Middle frontal gyrus (tissue), 1 donor: ENCODE data around the gene SCAF4.
"Not testable (repeated sequence)": the region's sequence is repeated elsewhere in the genome, so short reads cannot be mapped to it uniquely, and the experiment has no call there.

Experiments used
- DNase-seq: peaks from one replicate; pipeline ENCODE4 v3.0.0-alpha.2; 2015; ENCODE audit warnings: low spot score; ENCODE audit errors: extremely low spot score

SCAF4 gene

DNA sequence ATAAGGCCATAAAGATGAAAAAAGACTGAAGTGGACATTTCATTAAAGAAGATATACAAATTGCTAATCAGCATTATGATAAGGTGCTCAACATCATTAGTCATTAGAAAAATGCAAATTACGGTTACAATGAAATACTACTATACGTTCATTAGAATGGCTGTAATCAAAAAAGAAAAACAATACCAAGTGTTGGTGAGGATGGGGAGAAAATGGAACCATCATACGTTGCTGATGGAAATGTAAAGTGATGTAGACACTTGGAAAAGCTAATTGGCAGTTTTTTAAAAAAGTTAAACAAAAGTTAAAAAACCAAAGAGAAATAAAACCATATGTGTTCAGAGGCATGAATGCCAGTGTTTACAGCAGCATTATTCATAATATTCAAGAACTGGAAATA is 81.0 kb downstream of the SCAF4 start:
- DNase-seq: no peak

- no peak for DNase-seq
These were observed 84.3 kb downstream of the SCAF4 start for GRCh38 chr21:31647650-31648049.

- DNase-seq: no peak
These were observed 87.3 kb downstream of the SCAF4 start for GRCh38 chr21:31644643-31645042.

DNA sequence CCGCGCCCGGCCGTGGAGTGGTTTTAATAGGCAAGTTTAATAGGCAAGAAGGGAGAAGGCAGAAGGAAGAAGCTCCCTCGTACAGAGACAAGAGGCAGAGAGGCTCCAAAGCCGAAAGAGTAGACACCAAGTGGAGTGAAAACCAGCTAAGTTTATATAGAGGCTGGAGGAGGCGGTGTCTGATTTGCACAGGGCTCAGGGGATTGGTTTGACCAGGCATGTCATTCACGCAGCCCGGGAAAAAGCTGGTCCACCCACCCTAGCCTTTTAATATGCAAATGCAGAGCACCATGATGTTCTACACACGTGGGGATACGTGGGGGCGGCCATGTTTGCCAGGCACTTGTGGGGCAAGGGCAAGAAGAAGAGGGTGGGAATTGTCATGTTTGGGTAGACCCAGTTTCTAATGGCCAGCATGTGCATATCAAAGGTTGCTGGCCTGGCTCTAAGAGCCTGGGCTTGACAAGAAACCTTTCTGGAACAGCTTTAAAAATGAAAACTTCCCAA is 90.4 kb downstream of the SCAF4 start:
- DNase-seq: no peak

DNA sequence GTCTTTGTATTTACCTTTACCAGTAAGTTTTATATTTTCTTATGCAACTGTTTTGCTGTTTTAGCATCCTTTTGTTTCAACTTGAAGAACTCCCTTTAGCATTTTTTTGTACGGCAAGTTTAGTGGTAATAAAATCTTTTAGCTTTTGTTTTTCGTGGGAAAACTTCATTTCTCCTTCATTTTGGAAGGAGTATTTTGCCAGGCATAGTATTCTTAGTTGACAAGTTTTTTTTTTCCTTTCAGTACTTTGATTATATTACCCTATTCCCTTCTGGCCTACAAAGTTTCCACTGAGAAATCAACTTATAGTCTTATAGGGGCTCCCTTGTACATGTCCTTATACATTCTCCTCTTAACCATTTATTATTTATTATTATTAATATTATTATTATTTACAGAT is 95.0 kb downstream of the SCAF4 start:
- DNase-seq: no peak

GRCh38 chr21:31634993-31635392 is 96.9 kb downstream of the SCAF4 start:
- DNase-seq: no peak

DNA sequence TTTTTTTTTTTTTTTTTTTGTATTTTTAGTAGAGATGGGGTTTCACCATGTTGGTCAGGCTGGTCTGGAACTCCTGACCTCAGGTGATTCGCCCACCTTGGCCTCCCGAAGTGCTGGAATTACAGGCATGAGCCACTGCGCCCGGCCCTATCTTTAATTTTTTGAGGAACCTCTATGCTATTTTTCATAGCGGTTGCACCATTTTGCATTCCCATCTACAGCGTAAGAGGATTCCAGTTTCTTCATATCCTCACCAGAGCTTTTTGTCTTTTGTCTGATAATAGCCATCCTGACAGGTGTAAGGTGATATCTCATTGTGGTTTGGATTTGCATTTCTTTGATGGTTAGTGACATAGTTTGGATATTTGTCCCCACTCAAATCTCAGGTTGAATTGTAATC is 100.0 kb downstream of the SCAF4 start:
- DNase-seq: not testable (repeated sequence)

- no peak for DNase-seq
These were observed 101.8 kb downstream of the SCAF4 start for GRCh38 chr21:31629972-31630711.

DNA sequence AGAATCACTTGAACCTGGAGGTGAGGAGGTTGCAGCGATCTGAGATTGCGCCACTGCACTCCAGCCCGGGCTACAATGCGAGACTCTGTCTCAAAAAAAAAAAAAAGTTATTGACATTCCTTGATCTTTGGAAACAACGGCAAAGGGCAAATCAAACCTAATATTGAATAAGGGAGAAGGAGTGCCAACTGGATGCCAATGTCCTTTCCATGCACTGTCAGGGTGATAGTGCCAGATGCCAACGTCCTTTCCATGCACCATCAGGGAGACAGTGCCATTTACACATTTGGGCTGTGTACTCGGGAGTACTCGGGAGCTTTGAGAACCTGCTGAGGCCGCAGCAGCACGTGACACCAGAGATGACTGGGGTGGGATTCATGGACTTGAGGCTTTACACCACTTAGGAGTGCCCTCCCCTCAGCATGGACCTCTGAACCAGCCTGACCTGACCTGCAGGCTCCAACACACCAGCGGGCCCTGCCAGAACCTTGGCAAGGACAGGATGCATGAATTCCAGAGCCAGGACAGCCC is 106.9 kb downstream of the SCAF4 start:
- DNase-seq: no peak

DNA sequence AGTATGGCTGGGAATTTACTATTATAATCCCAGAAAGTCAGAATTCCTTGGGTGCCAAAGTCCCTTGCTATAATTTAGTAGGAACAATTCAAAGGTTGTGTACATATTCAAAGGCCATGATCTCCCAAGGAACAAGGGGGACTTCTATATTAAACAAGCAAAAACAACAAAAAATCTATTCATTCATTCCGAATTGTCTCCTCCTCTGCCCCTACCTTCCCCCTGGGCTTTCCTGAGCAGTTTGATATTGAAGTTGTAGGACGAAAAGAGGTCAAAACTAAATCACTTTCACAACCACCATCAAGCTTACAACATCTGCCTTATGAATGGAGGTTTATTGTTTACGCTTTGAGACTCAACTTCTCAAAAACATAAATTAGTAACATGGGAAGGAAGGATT is 107.7 kb downstream of the SCAF4 start:
- DNase-seq: no peak

- DNase-seq: no peak
These were observed 108.3 kb downstream of the SCAF4 start for GRCh38 chr21:31623664-31624063.

DNA sequence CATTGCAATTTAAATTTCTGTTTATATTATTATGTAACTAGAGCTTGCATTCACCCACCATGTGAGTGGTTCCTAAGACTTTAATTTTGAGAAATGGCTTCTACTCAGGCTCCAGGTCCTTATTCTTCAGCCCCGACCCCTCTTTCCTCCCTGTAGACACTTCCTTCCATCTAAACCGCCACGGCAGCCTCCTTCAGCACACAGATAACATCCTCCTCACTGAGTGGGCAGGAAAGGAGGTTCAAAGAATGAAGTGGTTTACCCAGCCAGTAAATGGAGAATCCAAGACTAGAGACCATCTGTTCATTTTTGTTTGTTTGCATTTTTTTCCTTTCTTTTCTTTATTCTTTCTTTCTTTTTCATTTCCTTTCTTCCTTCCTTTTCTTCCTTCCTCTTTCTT is 109.5 kb downstream of the SCAF4 start:
- DNase-seq: no peak
